ENCODE data around the gene ZMIZ2.
"Not testable (repeated sequence)": the region's sequence is repeated elsewhere in the genome, so short reads cannot be mapped to it uniquely, and the experiment has no call there.

ZMIZ2 gene

GRCh38 chr7:44748045-44748947, at the start of gene ZMIZ2:
ZMIZ2 (plus strand) TSS chr7:44748847; CDS start chr7:44756250, 7,403 bp downstream.
- DNase-seq: peak; percentile 87

- DNase-seq: not testable (repeated sequence)
Observed at GRCh38 chr7:44699598-44699997, 49.0 kb upstream of the ZMIZ2 start.

- DNase-seq: no peak
Observed at GRCh38 chr7:44700322-44700721, 48.3 kb upstream of the ZMIZ2 start.

GRCh38 chr7:44703391-44703790, 45.3 kb upstream of the ZMIZ2 start:
- not testable (repeated sequence) for DNase-seq

- no peak for DNase-seq
Observed at GRCh38 chr7:44703921-44704320, 44.7 kb upstream of the ZMIZ2 start.

GRCh38 chr7:44705434-44705833, 43.2 kb upstream of the ZMIZ2 start:
- DNase-seq: no peak

GRCh38 chr7:44706788-44707557, 41.7 kb upstream of the ZMIZ2 start:
- DNase-seq: no peak

- no peak for DNase-seq
Observed at GRCh38 chr7:44707558-44708230, 41.0 kb upstream of the ZMIZ2 start.

GRCh38 chr7:44709011-44709915, 39.4 kb upstream of the ZMIZ2 start:
- no peak for DNase-seq

GRCh38 chr7:44709945-44710596, 38.6 kb upstream of the ZMIZ2 start:
- DNase-seq: no peak

GRCh38 chr7:44711528-44711927, 37.1 kb upstream of the ZMIZ2 start:
- no peak for DNase-seq

- no peak for DNase-seq
Observed at GRCh38 chr7:44712012-44712411, 36.6 kb upstream of the ZMIZ2 start.

GRCh38 chr7:44713141-44713540, 35.5 kb upstream of the ZMIZ2 start:
- DNase-seq: no peak

- DNase-seq: no peak
Observed at GRCh38 chr7:44713680-44714335, 34.8 kb upstream of the ZMIZ2 start.

GRCh38 chr7:44716205-44716604, 32.4 kb upstream of the ZMIZ2 start:
- DNase-seq: no peak

- DNase-seq: no peak
Observed at GRCh38 chr7:44720301-44720700, 28.3 kb upstream of the ZMIZ2 start.

- no peak for DNase-seq
Observed at GRCh38 chr7:44724276-44724675, 24.4 kb upstream of the ZMIZ2 start.

GRCh38 chr7:44726250-44726649, 22.4 kb upstream of the ZMIZ2 start:
- not testable (repeated sequence) for DNase-seq

- DNase-seq: no peak
Observed at GRCh38 chr7:44727158-44727936, 21.3 kb upstream of the ZMIZ2 start.

GRCh38 chr7:44727937-44728262, 20.7 kb upstream of the ZMIZ2 start:
- no peak for DNase-seq

Measured in stimulated activated naive CD4-positive, alpha-beta T cell treated with Interleukin-2 at 50 U/mL for 16 hours (primary cell).